Measurements from ENCODE around the gene RTCB.
"Not testable (repeated sequence)": the region's sequence is repeated elsewhere in the genome, so short reads cannot be mapped to it uniquely, and the experiment has no call there.

The RTCB gene

DNA sequence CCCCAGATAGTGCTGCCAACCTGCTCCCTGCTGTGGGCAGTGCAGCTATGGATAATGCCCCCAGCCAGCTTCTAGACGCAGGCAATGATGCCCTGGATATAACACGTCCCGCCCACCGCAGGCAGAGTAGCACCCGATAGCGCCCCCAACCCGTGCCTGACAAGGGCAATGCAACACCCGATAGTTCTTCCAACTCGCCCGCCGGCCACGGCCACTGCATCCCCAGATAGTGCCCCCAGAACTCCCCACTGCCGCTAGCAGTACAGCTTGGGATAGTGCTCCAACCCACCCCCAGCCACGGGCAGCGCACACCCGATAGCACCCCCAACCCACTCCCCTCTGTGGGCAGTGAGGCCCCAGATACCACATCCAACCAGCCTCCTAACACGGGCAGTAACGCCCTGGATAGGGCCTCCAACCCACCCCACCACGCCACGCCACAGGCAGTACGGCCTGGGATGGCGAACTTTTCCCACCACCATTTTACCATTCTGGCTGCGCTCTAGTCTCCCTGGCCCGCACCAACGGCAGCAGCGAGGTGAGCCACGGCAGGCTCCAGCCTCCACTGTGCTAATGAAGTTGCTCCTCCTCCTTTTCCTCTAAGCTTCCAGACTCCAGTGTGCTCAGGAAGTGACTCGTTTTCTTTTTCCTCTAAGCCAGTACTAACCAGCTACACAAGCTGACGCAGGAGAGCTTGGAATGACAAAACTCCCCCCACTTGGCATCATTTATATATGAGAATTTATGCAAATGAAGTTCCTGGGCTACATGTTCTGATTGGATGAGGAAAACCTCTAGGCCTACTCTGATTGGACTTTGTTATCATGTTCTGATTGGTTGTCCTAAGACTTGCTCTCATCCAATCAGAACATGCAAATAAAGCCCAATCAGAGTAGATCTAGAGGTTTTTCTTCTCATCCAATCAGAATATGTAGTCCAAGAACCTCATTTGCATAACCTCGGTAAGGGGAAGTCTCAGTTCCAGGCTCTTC, 57.4 kb downstream of the RTCB start:
- DNase-seq (ENCODE audit: low read depth), result peak; percentile 29
- TF ChIP-seq, protein P1, sequence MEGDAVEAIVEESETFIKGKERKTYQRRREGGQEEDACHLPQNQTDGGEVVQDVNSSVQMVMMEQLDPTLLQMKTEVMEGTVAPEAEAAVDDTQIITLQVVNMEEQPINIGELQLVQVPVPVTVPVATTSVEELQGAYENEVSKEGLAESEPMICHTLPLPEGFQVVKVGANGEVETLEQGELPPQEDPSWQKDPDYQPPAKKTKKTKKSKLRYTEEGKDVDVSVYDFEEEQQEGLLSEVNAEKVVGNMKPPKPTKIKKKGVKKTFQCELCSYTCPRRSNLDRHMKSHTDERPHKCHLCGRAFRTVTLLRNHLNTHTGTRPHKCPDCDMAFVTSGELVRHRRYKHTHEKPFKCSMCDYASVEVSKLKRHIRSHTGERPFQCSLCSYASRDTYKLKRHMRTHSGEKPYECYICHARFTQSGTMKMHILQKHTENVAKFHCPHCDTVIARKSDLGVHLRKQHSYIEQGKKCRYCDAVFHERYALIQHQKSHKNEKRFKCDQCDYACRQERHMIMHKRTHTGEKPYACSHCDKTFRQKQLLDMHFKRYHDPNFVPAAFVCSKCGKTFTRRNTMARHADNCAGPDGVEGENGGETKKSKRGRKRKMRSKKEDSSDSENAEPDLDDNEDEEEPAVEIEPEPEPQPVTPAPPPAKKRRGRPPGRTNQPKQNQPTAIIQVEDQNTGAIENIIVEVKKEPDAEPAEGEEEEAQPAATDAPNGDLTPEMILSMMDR (conservative IDR thresholded peaks at IDR 0.05; ENCODE audit: low read depth, low read length), result no peak
- no peak overlapping the region for H3K4me3 ChIP-seq (ENCODE audit: low read depth, low read length)

GRCh38 chr22:32353840-32354239, 58.2 kb downstream of the RTCB start:
- TF ChIP-seq, protein P1 (conservative IDR thresholded peaks at IDR 0.05; ENCODE audit: low read depth, low read length), result no peak
- no peak overlapping the region for H3K4me3 ChIP-seq (ENCODE audit: low read depth, low read length)
- no peak for DNase-seq (ENCODE audit: low read depth)

- H3K4me3 ChIP-seq (ENCODE audit: low read depth, low read length), result no peak overlapping the region
- TF ChIP-seq, protein P1 (conservative IDR thresholded peaks at IDR 0.05; ENCODE audit: low read depth, low read length), result no peak
- DNase-seq (ENCODE audit: low read depth), result no peak
Measured at GRCh38 chr22:32353292-32353691, 58.8 kb downstream of the RTCB start.

DNA sequence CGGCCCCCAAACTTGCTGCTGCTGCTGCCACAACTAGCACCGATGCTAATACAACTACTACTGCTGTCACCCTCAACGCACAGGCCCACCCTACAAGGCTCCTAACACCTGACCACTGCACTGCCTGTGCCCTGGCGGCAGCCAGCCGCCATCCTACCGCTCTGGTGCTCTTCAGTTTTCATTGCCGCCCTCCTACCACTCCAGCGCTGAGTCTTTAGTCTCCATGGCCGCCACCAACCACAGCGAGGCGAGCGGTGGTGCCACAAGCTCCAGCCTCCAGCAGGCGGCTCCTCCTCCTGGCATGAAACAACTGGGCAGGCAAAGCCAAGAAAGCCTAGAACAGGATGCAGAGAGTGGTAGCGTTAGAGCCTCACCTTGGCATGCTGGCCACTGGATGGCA, 59.4 kb downstream of the RTCB start:
- H3K4me3 ChIP-seq (ENCODE audit: low read depth, low read length), result no peak overlapping the region
- no peak for DNase-seq (ENCODE audit: low read depth)
- TF ChIP-seq, protein P1 (conservative IDR thresholded peaks at IDR 0.05; ENCODE audit: low read depth, low read length), result no peak

DNA sequence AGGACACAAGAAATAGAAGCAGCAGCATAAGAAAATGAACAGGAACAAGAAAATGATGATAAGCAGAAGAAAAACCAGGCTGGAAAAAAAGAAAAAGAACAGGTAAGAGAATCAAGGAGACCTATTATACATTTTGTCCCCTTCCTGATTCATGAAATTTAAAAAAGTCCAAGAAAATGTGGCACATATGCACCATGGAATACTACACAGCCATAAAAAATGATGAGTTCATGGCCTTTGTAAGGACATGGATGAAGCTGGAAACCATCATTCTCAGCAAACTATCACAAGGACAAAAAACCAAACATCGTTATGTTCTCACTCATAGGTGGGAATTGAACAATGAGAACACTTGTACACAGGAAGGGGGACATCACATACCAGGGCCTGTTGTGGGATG, 60.2 kb downstream of the RTCB start:
- DNase-seq (ENCODE audit: low read depth); H3K4me3 ChIP-seq (ENCODE audit: low read depth, low read length): not testable (repeated sequence)

DNA sequence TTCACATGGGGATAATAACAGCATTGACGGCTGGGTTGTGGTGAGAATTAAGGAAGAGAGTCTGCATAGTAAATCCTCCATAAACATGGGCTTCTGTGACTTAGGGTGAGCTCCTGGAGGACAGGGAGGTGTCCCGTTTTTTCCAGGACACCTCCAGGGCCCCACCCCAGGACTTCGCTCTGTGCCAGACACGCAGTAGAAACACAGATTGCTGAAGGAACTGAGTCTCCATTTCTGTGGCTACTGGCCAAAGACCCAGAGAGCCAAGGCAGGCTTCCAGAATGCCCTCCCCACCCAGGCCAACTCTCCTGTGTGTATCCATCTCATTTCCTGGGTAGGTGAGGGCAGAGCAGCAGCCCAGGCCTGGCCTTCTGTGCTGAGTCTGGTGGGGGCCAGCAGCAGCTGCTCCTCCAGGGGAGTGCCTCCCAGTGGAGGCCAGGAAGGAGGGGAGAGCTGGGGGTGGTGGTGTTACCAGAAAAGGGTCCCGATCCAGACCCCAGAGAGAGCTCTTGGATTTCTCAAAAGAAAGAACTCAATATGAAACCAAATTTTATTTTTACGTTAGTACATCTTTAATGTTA, 63.9 kb downstream of the RTCB start:
- TF ChIP-seq, protein P1 (conservative IDR thresholded peaks at IDR 0.05; ENCODE audit: low read depth, low read length), result no peak
- DNase-seq (ENCODE audit: low read depth), result no peak
- no peak overlapping the region for H3K4me3 ChIP-seq (ENCODE audit: low read depth, low read length)

GRCh38 chr22:32343941-32344340, 68.1 kb downstream of the RTCB start:
- TF ChIP-seq, protein P1 (conservative IDR thresholded peaks at IDR 0.05; ENCODE audit: low read depth, low read length), result no peak
- no peak overlapping the region for H3K4me3 ChIP-seq (ENCODE audit: low read depth, low read length)
- DNase-seq (ENCODE audit: low read depth), result no peak

All from choroid plexus epithelial cell (primary cell).